Measurements from ENCODE around the gene KSR1.

DNA sequence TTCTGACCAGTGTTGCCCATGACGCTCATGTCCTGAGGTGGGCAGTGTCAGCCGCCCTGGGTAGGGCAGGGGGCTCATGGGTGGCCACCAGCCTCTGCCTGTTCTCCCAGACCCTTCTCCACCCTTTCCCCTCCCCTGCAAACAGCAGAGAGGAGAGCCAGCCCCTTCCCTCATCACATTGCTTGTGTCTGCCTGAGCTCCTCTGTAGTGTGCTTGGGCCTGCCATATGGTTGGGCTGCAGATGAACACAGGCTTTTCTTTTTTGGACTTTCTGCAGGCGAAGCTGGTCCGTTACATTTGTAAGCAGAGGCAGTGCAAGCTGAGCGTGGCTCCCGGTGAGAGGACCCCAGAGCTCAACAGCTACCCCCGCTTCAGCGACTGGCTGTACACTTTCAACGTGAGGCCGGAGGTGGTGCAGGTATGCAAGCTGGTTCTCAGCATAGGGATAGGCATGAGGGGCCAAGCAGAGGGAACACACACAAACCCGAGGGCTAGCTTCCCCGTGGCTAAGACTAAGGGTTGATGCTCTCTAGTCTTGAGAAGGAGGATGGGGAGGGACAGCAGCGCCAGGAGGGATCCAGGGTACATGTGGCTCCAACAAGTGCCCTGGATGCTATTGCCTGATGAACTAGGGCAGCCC is 94.2 kb downstream of the KSR1 start:
- TF ChIP-seq RAD21 (IDR thresholded peaks at IDR 0.05; ENCODE audit: low read depth) (no peak), EP300 (IDR thresholded peaks at IDR 0.05; ENCODE audit: borderline replicate concordance) (no peak), TAF1 (IDR thresholded peaks at IDR 0.05; ENCODE audit: low read depth) (no peak), TEAD4 (IDR thresholded peaks at IDR 0.05) (no peak), TCF12 (IDR thresholded peaks at IDR 0.05; ENCODE audit: low read depth) (no peak), YY1 (IDR thresholded peaks at IDR 0.05; ENCODE audit: low read depth) (no peak), FOXM1 (IDR thresholded peaks at IDR 0.05; ENCODE audit: borderline replicate concordance, low read depth) (no peak), CREB1 (IDR thresholded peaks at IDR 0.05; ENCODE audit: low read depth) (no peak), CEBPB (IDR thresholded peaks at IDR 0.05) (no peak), NFIC (IDR thresholded peaks at IDR 0.05) (no peak), EGR1 (IDR thresholded peaks at IDR 0.05) (no peak)
- TF ChIP-seq, protein P1, sequence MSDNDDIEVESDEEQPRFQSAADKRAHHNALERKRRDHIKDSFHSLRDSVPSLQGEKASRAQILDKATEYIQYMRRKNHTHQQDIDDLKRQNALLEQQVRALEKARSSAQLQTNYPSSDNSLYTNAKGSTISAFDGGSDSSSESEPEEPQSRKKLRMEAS (IDR thresholded peaks at IDR 0.05) = no peak
- TF ChIP-seq, protein P2, sequence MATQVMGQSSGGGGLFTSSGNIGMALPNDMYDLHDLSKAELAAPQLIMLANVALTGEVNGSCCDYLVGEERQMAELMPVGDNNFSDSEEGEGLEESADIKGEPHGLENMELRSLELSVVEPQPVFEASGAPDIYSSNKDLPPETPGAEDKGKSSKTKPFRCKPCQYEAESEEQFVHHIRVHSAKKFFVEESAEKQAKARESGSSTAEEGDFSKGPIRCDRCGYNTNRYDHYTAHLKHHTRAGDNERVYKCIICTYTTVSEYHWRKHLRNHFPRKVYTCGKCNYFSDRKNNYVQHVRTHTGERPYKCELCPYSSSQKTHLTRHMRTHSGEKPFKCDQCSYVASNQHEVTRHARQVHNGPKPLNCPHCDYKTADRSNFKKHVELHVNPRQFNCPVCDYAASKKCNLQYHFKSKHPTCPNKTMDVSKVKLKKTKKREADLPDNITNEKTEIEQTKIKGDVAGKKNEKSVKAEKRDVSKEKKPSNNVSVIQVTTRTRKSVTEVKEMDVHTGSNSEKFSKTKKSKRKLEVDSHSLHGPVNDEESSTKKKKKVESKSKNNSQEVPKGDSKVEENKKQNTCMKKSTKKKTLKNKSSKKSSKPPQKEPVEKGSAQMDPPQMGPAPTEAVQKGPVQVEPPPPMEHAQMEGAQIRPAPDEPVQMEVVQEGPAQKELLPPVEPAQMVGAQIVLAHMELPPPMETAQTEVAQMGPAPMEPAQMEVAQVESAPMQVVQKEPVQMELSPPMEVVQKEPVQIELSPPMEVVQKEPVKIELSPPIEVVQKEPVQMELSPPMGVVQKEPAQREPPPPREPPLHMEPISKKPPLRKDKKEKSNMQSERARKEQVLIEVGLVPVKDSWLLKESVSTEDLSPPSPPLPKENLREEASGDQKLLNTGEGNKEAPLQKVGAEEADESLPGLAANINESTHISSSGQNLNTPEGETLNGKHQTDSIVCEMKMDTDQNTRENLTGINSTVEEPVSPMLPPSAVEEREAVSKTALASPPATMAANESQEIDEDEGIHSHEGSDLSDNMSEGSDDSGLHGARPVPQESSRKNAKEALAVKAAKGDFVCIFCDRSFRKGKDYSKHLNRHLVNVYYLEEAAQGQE (IDR thresholded peaks at IDR 0.05; ENCODE audit: low read depth) = no peak
- TF ChIP-seq, protein P3, sequence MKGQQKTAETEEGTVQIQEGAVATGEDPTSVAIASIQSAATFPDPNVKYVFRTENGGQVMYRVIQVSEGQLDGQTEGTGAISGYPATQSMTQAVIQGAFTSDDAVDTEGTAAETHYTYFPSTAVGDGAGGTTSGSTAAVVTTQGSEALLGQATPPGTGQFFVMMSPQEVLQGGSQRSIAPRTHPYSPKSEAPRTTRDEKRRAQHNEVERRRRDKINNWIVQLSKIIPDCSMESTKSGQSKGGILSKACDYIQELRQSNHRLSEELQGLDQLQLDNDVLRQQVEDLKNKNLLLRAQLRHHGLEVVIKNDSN (IDR thresholded peaks at IDR 0.05) = no peak
